Duodenal mucosa (tissue), 2 donors: ENCODE results near the gene ELMO1.
"Not testable (repeated sequence)": the region's sequence is repeated elsewhere in the genome, so short reads cannot be mapped to it uniquely, and the experiment has no call there.

Experiments used
- H3K27ac ChIP-seq: one replicate; pipeline ENCODE4 v1.7.0; 2013; ENCODE audit warnings: low read depth, low read length
- H3K27me3 ChIP-seq, 2 donors: one replicate each; pipeline ENCODE4 v1.7.0; 2013; ENCODE audit warnings: low read length in 2 of 2, control low read depth in 1 of 2; ENCODE audit not compliant: insufficient read depth in 2 of 2, control insufficient read depth in 1 of 2
- H3K36me3 ChIP-seq, 2 donors: one replicate each; pipeline ENCODE4 v1.7.0; 2013; ENCODE audit warnings: low read length in 2 of 2, control low read depth in 1 of 2; ENCODE audit not compliant: insufficient read depth in 2 of 2, control insufficient read depth in 1 of 2
- H3K4me1 ChIP-seq, 2 donors: one replicate each; pipeline ENCODE4 v1.7.0; 2013; ENCODE audit warnings: low read length in 2 of 2, control low read depth in 1 of 2; ENCODE audit not compliant: insufficient read depth in 2 of 2, control insufficient read depth in 1 of 2
- H3K4me3 ChIP-seq, 2 donors: one replicate each; pipeline ENCODE4 v1.7.0; 2013; ENCODE audit warnings: low read length in 2 of 2, low read depth in 1 of 2
- H3K9ac ChIP-seq, 2 donors: one replicate each; pipeline ENCODE4 v1.7.0; 2013; ENCODE audit warnings: low read length in 2 of 2, low read depth in 1 of 2
- H3K9me3 ChIP-seq, 2 donors: one replicate each; pipeline ENCODE4 v1.7.0; 2013; ENCODE audit warnings: low read length in 2 of 2, control low read depth in 1 of 2; ENCODE audit not compliant: control insufficient read depth in 1 of 2

The ELMO1 gene

DNA sequence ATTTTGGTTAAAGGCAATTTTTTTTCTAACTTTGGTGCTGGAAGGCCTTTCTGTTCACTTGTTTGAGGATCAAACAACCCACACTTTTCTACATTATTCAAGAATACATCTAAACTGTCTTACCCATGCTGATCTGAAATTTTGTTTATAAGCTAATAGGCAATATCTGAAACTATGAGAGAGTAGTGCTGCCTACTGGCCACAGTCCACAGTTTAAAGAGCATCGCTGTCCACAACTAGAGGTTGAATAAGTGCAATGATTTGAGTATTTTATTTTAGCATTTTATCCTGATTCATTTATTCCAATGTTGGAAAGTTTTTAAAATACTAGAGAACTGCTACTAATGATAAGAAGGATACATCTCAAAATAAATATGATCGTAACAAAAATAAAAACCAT, 306.9 kb downstream of the ELMO1 start:
- Histone ChIP-seq H3K4me3 (no peak overlapping the region), H3K4me1 (no peaks in the 10 kb centered on the region), H3K27me3 (no peaks in the 10 kb centered on the region), H3K36me3 (no peaks in the 10 kb centered on the region), H3K27ac (no peak overlapping the region), H3K9me3 (peaks cover 2 to 10% of the 10 kb centered on the region in 2 donors), H3K9ac (no peak overlapping the region)

- not testable (repeated sequence) for H3K9ac ChIP-seq, H3K4me3 ChIP-seq, H3K36me3 ChIP-seq, H3K4me1 ChIP-seq, H3K27me3 ChIP-seq, H3K27ac ChIP-seq, H3K9me3 ChIP-seq
Measured at GRCh38 chr7:37133902-37134301, 314.8 kb downstream of the ELMO1 start.

DNA sequence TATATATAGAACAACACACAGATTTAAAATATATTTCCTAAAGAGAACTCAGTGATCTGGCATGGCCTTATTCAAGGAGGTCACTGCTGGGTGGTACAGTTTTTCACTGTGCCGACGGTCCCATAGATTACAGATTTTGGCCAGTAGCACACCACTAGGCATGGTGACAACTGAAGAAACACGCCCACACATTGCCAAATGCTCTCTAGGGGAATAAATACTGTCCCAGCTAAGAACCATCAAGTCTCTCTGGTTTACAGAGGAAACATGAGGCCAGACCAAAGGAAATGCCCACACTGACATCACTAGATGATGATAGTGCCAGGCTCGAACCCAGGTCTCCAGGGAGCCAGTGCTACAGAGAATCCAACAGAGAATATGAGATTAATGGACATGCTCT, 316.8 kb downstream of the ELMO1 start:
- no peaks in the 10 kb centered on the region for H3K27me3 ChIP-seq
- H3K36me3 ChIP-seq: peaks cover 0 to 3% of the 10 kb centered on the region in 2 donors
- H3K9ac ChIP-seq: no peak overlapping the region
- no peak overlapping the region for H3K4me3 ChIP-seq
- H3K9me3 ChIP-seq: no peaks in the 10 kb centered on the region
- no peak overlapping the region for H3K27ac ChIP-seq
- H3K4me1 ChIP-seq: no peaks in the 10 kb centered on the region

GRCh38 chr7:37129035-37129425, 319.6 kb downstream of the ELMO1 start:
- Histone ChIP-seq H3K9ac (no peak overlapping the region), H3K27me3 (no peaks in the 10 kb centered on the region), H3K36me3 (peaks cover 0 to 3% of the 10 kb centered on the region in 2 donors), H3K4me1 (no peaks in the 10 kb centered on the region), H3K27ac (no peak overlapping the region), H3K9me3 (no peaks in the 10 kb centered on the region), H3K4me3 (no peak overlapping the region)

- no peak overlapping the region for H3K27ac ChIP-seq
- peaks cover 0 to 3% of the 10 kb centered on the region in 2 donors for H3K36me3 ChIP-seq
- H3K4me3 ChIP-seq: no peak overlapping the region
- no peak overlapping the region for H3K9ac ChIP-seq
- H3K27me3 ChIP-seq: no peaks in the 10 kb centered on the region
- H3K9me3 ChIP-seq: no peaks in the 10 kb centered on the region
- no peaks in the 10 kb centered on the region for H3K4me1 ChIP-seq
Measured at GRCh38 chr7:37128327-37129034, 320.2 kb downstream of the ELMO1 start.

GRCh38 chr7:37119296-37119860, 329.3 kb downstream of the ELMO1 start:
- H3K27ac ChIP-seq: no peak overlapping the region
- no peaks in the 10 kb centered on the region for H3K36me3 ChIP-seq
- H3K9ac ChIP-seq: no peak overlapping the region
- H3K4me3 ChIP-seq: no peak overlapping the region
- H3K27me3 ChIP-seq: no peaks in the 10 kb centered on the region
- no peaks in the 10 kb centered on the region for H3K9me3 ChIP-seq
- no peaks in the 10 kb centered on the region for H3K4me1 ChIP-seq

- Histone ChIP-seq H3K27ac (no peak overlapping the region), H3K4me3 (no peak overlapping the region), H3K9me3 (no peaks in the 10 kb centered on the region), H3K27me3 (no peaks in the 10 kb centered on the region), H3K9ac (no peak overlapping the region), H3K4me1 (no peaks in the 10 kb centered on the region), H3K36me3 (no peaks in the 10 kb centered on the region)
Measured at GRCh38 chr7:37118004-37118403, 330.7 kb downstream of the ELMO1 start.

DNA sequence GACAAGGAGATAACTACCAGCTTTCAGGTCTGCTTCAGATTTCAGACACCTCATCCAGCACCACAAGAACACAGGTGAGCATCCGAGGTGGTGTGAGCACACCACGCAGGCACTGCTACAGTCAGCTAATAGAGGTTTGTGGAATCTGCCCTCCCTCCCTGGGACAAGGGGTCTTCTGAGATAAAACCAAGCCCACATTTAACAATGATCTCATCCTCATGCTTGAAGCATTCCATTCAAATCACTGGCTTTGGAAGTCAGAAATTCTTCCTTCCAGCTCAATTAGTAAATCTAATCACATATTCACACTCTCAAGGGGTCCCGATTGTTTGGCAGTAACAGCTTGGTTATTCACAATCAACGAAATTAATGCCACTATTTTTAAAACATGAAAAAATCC, 331.4 kb downstream of the ELMO1 start:
- no peaks in the 10 kb centered on the region for H3K27me3 ChIP-seq
- no peak overlapping the region for H3K4me3 ChIP-seq
- no peak overlapping the region for H3K27ac ChIP-seq
- no peak overlapping the region for H3K9ac ChIP-seq
- no peaks in the 10 kb centered on the region for H3K4me1 ChIP-seq
- H3K36me3 ChIP-seq: no peaks in the 10 kb centered on the region
- no peaks in the 10 kb centered on the region for H3K9me3 ChIP-seq

DNA sequence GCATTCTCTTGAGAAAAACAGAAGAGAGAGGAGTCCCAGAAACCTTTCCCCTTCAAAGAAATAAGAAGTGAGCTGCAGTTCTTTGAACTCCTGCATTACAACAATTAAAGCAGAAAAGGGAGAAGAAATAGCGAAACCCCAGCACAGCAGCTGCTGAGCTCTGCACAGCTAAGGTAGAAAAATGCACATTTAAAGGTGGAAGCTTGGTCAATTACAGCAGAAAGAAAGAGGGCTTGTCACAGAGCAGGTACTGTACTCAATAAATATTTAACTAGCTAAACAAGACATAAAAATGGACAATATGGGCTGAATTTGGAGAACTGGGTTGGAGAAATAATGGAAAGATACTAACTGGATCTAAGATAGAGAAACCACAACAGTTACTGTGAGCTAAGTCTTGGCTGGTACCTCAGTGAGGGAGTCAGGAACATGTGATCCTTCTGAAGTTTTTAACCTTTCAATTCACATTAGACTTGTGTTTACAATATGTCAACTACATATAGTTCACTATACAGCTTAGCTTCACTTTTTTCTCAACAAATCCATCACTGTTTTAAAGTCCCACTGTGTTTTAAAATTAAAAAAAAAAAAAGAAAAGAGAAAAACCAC, 332.5 kb downstream of the ELMO1 start:
- Histone ChIP-seq H3K9me3 (no peaks in the 10 kb centered on the region), H3K27ac (no peak overlapping the region), H3K4me1 (no peaks in the 10 kb centered on the region), H3K36me3 (no peaks in the 10 kb centered on the region), H3K27me3 (no peaks in the 10 kb centered on the region), H3K9ac (no peak overlapping the region), H3K4me3 (no peak overlapping the region)

- Histone ChIP-seq H3K4me3 (no peak overlapping the region), H3K27me3 (no peaks in the 10 kb centered on the region), H3K36me3 (no peaks in the 10 kb centered on the region), H3K27ac (no peak overlapping the region), H3K4me1 (peaks cover 0 to 6% of the 10 kb centered on the region in 2 donors), H3K9me3 (no peaks in the 10 kb centered on the region), H3K9ac (no peak overlapping the region)
Measured at GRCh38 chr7:37113661-37114355, 334.9 kb downstream of the ELMO1 start.
